ENCODE results near the gene CALHM4. TPM values are rescaled to one million over a fixed set of nuclear protein-coding genes. Genes with fewer than 3 reads are reported as not detected.

The CALHM4 gene
- total and polyA plus RNA-seq, 2 experiments from 2014 or later = not detected

- Histone ChIP-seq H3K27me3 (no peaks in the 10 kb centered on the region), H3K9me2 (replicated peaks; ENCODE audit: insufficient read depth) (no peaks in the 10 kb centered on the region), H3K4me3 (no peak overlapping the region), H4K20me1 (ENCODE audit: insufficient read depth, poor library complexity, severe bottlenecking) (no peaks in the 10 kb centered on the region), H3K4me2 (no peak overlapping the region), H3K36me3 (replicated peaks; ENCODE audit: insufficient read depth, low read depth) (no peaks in the 10 kb centered on the region), H2AFZ (no peak overlapping the region), H3K4me1 (ENCODE audit: insufficient read depth) (no peaks in the 10 kb centered on the region), H3K27ac (no peak overlapping the region), H3K9me3 (ENCODE audit: low read depth) (no peaks in the 10 kb centered on the region), H3K79me2 (no peaks in the 10 kb centered on the region)
- WGBS (ENCODE audit: low lambda C conversion rate, missing lambda C conversion rate) = 91% methylated on average over 4 of the region's 4 CpGs
- DNase-seq (ENCODE audit: low spot score) = no peak
- TF ChIP-seq EZH2 (IDR thresholded peaks at IDR 0.05; ENCODE audit: borderline replicate concordance) = no peak
- TF ChIP-seq CTCF (IDR thresholded peaks at IDR 0.05; ENCODE audit: poor library complexity) = no peak
- no peak for TF ChIP-seq EZH2phosphoT487 (IDR thresholded peaks at IDR 0.05; ENCODE audit: low read depth, severe bottlenecking, unreplicated experiment)
Measured at GRCh38 chr6:116605935-116606334, 52.4 kb downstream of the CALHM4 start.

Other genes starting within 250 kb of the CALHM4 start
- 36.9 and 45.0 TPM in 2 replicates for gene DSE, start 182.8 kb upstream of the CALHM4 start, total RNA-seq
- gene DSE, start 182.8 kb upstream of the CALHM4 start, polyA plus RNA-seq = 19.9 and 22.4 TPM in 2 replicates
- 0.83 TPM in 1 of 2 replicates, not detected in the other for gene CALHM6, start 92.4 kb upstream of the CALHM4 start, total RNA-seq
- gene CALHM6, start 92.4 kb upstream of the CALHM4 start, polyA plus RNA-seq = 0.43 and 0.50 TPM in 2 replicates
- gene CALHM5, start 42.1 kb upstream of the CALHM4 start, total RNA-seq = 1.2 and 1.7 TPM in 2 replicates
- gene CALHM5, start 42.1 kb upstream of the CALHM4 start, polyA plus RNA-seq = 0.46 and 0.62 TPM in 2 replicates
- 0.40 TPM in 1 of 2 replicates, not detected in the other for gene TRAPPC3L, start 8.1 kb upstream of the CALHM4 start, total RNA-seq
- gene TRAPPC3L, start 8.1 kb upstream of the CALHM4 start, polyA plus RNA-seq = 1.2 TPM in 1 of 2 replicates, not detected in the other
- gene RWDD1, start 17.8 kb downstream of the CALHM4 start, total RNA-seq = 41.0 and 54.1 TPM in 2 replicates
- 43.3 and 48.8 TPM in 2 replicates for gene RWDD1, start 17.8 kb downstream of the CALHM4 start, polyA plus RNA-seq
- gene RSPH4A, start 62.7 kb downstream of the CALHM4 start, total RNA-seq = 0.12 and 0.83 TPM in 2 replicates
- 0.43 and 0.46 TPM in 2 replicates for gene RSPH4A, start 62.7 kb downstream of the CALHM4 start, polyA plus RNA-seq
- 17.0 and 20.4 TPM in 2 replicates for gene ZUP1, start 115.0 kb downstream of the CALHM4 start, total RNA-seq
- 6.3 and 10.1 TPM in 2 replicates for gene ZUP1, start 115.0 kb downstream of the CALHM4 start, polyA plus RNA-seq
- gene KPNA5, start 127.5 kb downstream of the CALHM4 start, total RNA-seq = 14.8 and 20.5 TPM in 2 replicates
- gene KPNA5, start 127.5 kb downstream of the CALHM4 start, polyA plus RNA-seq = 5.4 and 6.7 TPM in 2 replicates
- 4.5 and 8.0 TPM in 2 replicates for gene FAM162B, start 212.0 kb downstream of the CALHM4 start, total RNA-seq
- 3.2 and 4.9 TPM in 2 replicates for gene FAM162B, start 212.0 kb downstream of the CALHM4 start, polyA plus RNA-seq